ENCODE results near the gene AKIRIN1. TPM values are rescaled to one million over a fixed set of nuclear protein-coding genes. Genes with fewer than 3 reads are reported as not detected.

The AKIRIN1 gene
- total RNA-seq, 1 donor from 2014 or later, result 96.1 TPM

- H3K27me3 Mint-ChIP-seq, result no peaks in the 10 kb centered on the region
- DNase-seq (ENCODE audit: low spot score, unreplicated experiment), result no peak
- H3K36me3 Mint-ChIP-seq (ENCODE audit: insufficient read depth), result peaks cover 10% of the 10 kb centered on the region
- no peak for TF ChIP-seq CTCF (IDR thresholded peaks at IDR 0.05; ENCODE audit: unreplicated experiment)
- peak overlapping the region; percentile 74 for H3K4me3 Mint-ChIP-seq (ENCODE audit: low read depth)
- H3K9me3 Mint-ChIP-seq (ENCODE audit: low read depth), result no peaks in the 10 kb centered on the region
- H3K27ac Mint-ChIP-seq, result peak overlapping the region; percentile 92
- peaks cover 39% of the 10 kb centered on the region for H3K4me1 Mint-ChIP-seq (ENCODE audit: low read depth)
Measured at GRCh38 chr1:38990386-38990737, 714 bp upstream of the AKIRIN1 start.

DNA sequence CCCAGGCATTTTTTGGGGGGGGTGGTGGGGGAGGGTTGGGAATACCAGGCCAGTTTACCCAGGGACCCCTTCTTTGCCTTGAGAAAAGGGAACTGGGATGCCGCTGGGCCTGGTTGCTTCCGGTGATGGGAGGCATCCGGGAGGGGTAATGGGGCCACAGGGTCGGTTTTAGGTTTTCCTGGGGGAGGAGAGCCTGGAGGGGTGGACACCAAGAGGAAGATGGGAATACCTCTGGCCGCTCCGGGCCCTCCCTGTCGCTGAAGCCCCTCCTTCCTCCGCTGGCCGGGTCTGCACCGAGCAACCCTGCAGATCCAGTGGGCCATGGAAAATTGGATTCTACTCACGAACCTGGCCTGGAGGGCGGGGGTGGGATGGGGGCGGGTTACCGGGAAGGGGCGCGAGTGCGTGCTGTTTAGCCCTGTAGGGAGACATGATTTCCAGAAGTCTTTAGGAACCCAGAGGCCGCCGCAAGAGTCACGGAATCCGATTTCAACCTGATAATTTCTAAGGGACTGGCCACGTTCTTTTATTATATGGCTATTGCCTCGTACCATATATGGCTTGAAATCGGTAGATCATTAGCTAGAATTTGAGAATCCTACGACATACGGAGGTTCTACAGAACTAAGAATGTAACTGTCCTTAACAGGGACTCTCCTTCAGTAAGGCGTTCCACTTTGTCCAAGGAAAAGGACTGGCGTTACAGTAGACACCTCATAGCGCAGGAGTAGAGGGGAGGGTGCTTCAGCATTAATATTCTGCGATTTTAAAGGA is 749 bp downstream of the AKIRIN1 start:
- H3K4me1 Mint-ChIP-seq (ENCODE audit: low read depth), result peaks cover 34% of the 10 kb centered on the region
- H3K36me3 Mint-ChIP-seq (ENCODE audit: insufficient read depth), result peaks cover 13% of the 10 kb centered on the region
- no peaks in the 10 kb centered on the region for H3K9me3 Mint-ChIP-seq (ENCODE audit: low read depth)
- DNase-seq (ENCODE audit: low spot score, unreplicated experiment), result peak; percentile 19
- peak overlapping the region; percentile 80 for H3K4me3 Mint-ChIP-seq (ENCODE audit: low read depth)
- TF ChIP-seq CTCF (IDR thresholded peaks at IDR 0.05; ENCODE audit: unreplicated experiment), result no peak
- H3K27me3 Mint-ChIP-seq, result no peaks in the 10 kb centered on the region
- H3K27ac Mint-ChIP-seq, result peak overlapping the region; percentile 93

DNA sequence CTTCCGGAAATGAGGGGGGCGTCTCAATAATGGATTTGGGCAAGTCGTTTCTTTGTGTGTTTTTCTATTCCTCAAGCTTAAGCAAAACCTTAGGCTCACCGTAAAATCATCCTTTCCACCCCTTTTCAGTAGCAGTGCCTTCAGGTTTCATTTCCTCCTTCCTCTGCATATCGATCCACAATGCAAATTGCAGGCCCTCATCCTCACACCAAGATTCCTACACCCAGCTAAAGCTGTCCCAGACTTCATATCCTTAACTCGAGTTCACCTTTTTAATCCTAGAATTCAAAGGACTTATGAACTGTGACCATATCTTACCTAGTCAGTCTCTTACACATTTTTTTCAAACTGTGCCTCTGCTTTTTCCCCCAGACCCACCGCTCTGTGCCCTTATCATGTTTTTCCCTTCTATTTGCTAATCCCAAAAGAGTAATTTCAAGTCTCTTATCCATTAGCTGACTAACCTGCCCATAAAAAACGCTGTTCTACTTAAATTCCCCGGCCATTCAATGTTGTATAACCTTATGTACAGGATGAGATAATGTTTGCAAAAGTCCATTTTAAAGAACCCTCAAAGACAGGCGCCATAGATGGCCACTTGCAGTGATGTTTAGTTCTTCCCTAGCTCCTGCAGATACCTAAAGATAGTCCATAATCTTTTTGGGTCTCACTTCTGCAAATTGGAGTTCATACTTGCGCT is 1.5 kb downstream of the AKIRIN1 start:
- TF ChIP-seq CTCF (IDR thresholded peaks at IDR 0.05; ENCODE audit: unreplicated experiment), result no peak
- no peak for DNase-seq (ENCODE audit: low spot score, unreplicated experiment)
- H3K4me3 Mint-ChIP-seq (ENCODE audit: low read depth), result peak overlapping the region; percentile 80
- no peaks in the 10 kb centered on the region for H3K27me3 Mint-ChIP-seq
- peaks cover 40% of the 10 kb centered on the region for H3K4me1 Mint-ChIP-seq (ENCODE audit: low read depth)
- peak overlapping the region; percentile 93 for H3K27ac Mint-ChIP-seq
- no peaks in the 10 kb centered on the region for H3K9me3 Mint-ChIP-seq (ENCODE audit: low read depth)
- H3K36me3 Mint-ChIP-seq (ENCODE audit: insufficient read depth), result peaks cover 13% of the 10 kb centered on the region

- H3K27me3 Mint-ChIP-seq, result no peaks in the 10 kb centered on the region
- peaks cover 23% of the 10 kb centered on the region for H3K36me3 Mint-ChIP-seq (ENCODE audit: insufficient read depth)
- peaks cover 47% of the 10 kb centered on the region for H3K4me1 Mint-ChIP-seq (ENCODE audit: low read depth)
- H3K9me3 Mint-ChIP-seq (ENCODE audit: low read depth), result no peaks in the 10 kb centered on the region
- no peak for TF ChIP-seq CTCF (IDR thresholded peaks at IDR 0.05; ENCODE audit: unreplicated experiment)
- DNase-seq (ENCODE audit: low spot score, unreplicated experiment), result no peak
- peak overlapping the region; percentile 29 for H3K4me3 Mint-ChIP-seq (ENCODE audit: low read depth)
- peak overlapping the region; percentile 16 for H3K27ac Mint-ChIP-seq
Measured at GRCh38 chr1:38994196-38994595, 3.1 kb downstream of the AKIRIN1 start.

DNA sequence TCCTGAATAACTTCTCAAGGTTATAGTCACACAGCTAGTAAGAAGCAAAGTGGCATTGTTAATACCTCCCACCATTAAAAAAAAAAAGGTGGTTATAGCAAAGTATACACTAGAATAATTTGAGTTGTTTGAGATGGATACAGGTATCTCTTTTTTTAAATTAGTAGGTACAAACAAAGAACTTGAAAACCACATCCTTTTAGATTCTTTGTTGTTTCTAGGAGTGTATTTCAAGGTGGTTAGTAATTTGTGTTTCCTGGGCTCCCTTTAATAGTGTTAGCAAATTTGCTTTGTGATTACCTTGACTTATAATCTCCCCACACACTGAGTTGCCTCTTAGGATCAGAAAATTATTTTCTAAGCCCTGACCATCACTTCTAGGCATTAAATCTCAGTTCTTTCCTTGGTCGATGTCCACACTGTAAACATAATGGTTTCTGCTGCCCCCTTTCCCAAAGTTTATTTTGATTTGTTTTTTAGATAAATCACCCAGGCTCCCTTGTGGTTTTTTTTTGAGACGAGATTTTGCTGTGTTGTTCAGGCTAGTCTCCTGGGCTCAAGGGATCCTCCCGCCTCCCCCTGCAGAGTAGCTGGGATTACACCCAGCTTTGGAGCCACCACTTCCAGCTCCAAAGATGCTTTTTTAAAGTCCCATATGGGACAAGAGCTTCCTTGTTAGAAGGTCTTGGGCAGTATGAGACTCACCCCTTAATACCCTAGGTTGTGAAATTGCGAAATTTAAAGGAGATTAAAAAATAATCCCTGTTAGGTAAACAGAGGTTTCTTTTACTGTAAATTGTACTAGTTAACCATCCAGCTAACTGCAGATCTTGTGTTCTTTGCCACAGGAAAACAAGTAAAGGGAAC is 6.2 kb downstream of the AKIRIN1 start:
- Mint-ChIP-seq H3K9me3 (ENCODE audit: low read depth) (no peaks in the 10 kb centered on the region), H3K36me3 (ENCODE audit: insufficient read depth) (peaks cover 36% of the 10 kb centered on the region), H3K27ac (peak overlapping the region; percentile 78), H3K4me3 (ENCODE audit: low read depth) (peak overlapping the region; percentile 23), H3K27me3 (no peaks in the 10 kb centered on the region), H3K4me1 (ENCODE audit: low read depth) (peaks cover 46% of the 10 kb centered on the region)
- TF ChIP-seq CTCF (IDR thresholded peaks at IDR 0.05; ENCODE audit: unreplicated experiment), result no peak
- no peak for DNase-seq (ENCODE audit: low spot score, unreplicated experiment)

All from progenitor cell of endocrine pancreas (in vitro differentiated cells).